ENCODE measurements around the gene ABCA5.

The ABCA5 gene

GRCh38 chr17:69254187-69254586 is 72.7 kb downstream of the ABCA5 start:
- DNase-seq = no peak

GRCh38 chr17:69250641-69251040 is 76.3 kb downstream of the ABCA5 start:
- DNase-seq = no peak

GRCh38 chr17:69246726-69247375 is 80.1 kb downstream of the ABCA5 start:
- peak in 2 of 3 experiments; percentile 53 to 70 for DNase-seq

GRCh38 chr17:69246202-69246601 is 80.7 kb downstream of the ABCA5 start:
- no peak for DNase-seq

- no peak for DNase-seq
Observed at GRCh38 chr17:69245617-69246016, 81.3 kb downstream of the ABCA5 start.

GRCh38 chr17:69239611-69240600 is 87.0 kb downstream of the ABCA5 start:
- DNase-seq = no peak

- no peak for DNase-seq
Observed at GRCh38 chr17:69236946-69237345, 90.0 kb downstream of the ABCA5 start.

- DNase-seq = no peak
Observed at GRCh38 chr17:69236464-69236863, 90.5 kb downstream of the ABCA5 start.

GRCh38 chr17:69235338-69236058 is 91.4 kb downstream of the ABCA5 start:
- DNase-seq = peak; percentile 54 to 88 (median 74)

- DNase-seq = no peak
Observed at GRCh38 chr17:69232650-69233049, 94.3 kb downstream of the ABCA5 start.

GRCh38 chr17:69231521-69231920 is 95.4 kb downstream of the ABCA5 start:
- no peak for DNase-seq

- DNase-seq = no peak
Observed at GRCh38 chr17:69230939-69231338, 96.0 kb downstream of the ABCA5 start.

GRCh38 chr17:69228576-69228975 is 98.4 kb downstream of the ABCA5 start, which contains the start of gene ABCA10:
ABCA10 (minus strand) TSS chr17:69228824; CDS start chr17:69225358, 3,466 bp downstream.
- no peak for DNase-seq

- DNase-seq = no peak
Observed at GRCh38 chr17:69228018-69228417, 98.9 kb downstream of the ABCA5 start.

GRCh38 chr17:69227541-69227940 is 99.4 kb downstream of the ABCA5 start:
- DNase-seq = no peak

GRCh38 chr17:69223809-69224208 is 103.1 kb downstream of the ABCA5 start:
- DNase-seq = no peak

GRCh38 chr17:69222707-69223258 is 104.2 kb downstream of the ABCA5 start:
- DNase-seq = no peak

- DNase-seq = no peak
Observed at GRCh38 chr17:69220098-69220497, 106.8 kb downstream of the ABCA5 start.

- DNase-seq = no peak
Observed at GRCh38 chr17:69218986-69219385, 107.9 kb downstream of the ABCA5 start.

- peak in 2 of 3 experiments; percentile 5 to 31 for DNase-seq
Observed at GRCh38 chr17:69213059-69213813, 113.7 kb downstream of the ABCA5 start.

GRCh38 chr17:69208640-69209039 is 118.3 kb downstream of the ABCA5 start:
- DNase-seq = no peak

GRCh38 chr17:69207151-69207550 is 119.8 kb downstream of the ABCA5 start:
- no peak for DNase-seq
